NT2/D1 (cell line): ENCODE measurements around the gene PCARE.

Experiments
- DNase-seq: peaks from one replicate; pipeline ENCODE4 v3.0.0-alpha.2; 2011; ENCODE audit warnings: low read depth, low spot score
- H3K27me3 ChIP-seq: 2 replicates; pipeline ENCODE4 v1.6.0; 2011; ENCODE audit warnings: mild to moderate bottlenecking; ENCODE audit not compliant: insufficient read length, insufficient read depth
- H3K36me3 ChIP-seq: 2 replicates; pipeline ENCODE4 v1.6.1; 2011; ENCODE audit warnings: mild to moderate bottlenecking, low read length, mixed read lengths; ENCODE audit not compliant: insufficient read depth, insufficient read length
- H3K4me1 ChIP-seq: 2 replicates; pipeline ENCODE4 v1.5.1; 2011; ENCODE audit not compliant: insufficient read depth, insufficient read length
- H3K4me3 ChIP-seq: 2 replicates; pipeline ENCODE4 v1.5.1; 2011; ENCODE audit warnings: low read depth; ENCODE audit not compliant: insufficient read length
- H3K9ac ChIP-seq: 2 replicates; pipeline ENCODE4 v1.6.0; 2011; ENCODE audit warnings: low read depth; ENCODE audit not compliant: insufficient read length
- H3K9me3 ChIP-seq: 2 replicates; pipeline ENCODE4 v1.5.1; 2011; ENCODE audit warnings: mild to moderate bottlenecking, low read length; ENCODE audit not compliant: insufficient read depth
- SUZ12 ChIP-seq: IDR thresholded peaks from 2 replicates; pipeline ENCODE4 v1.6.1; 2011; ENCODE audit not compliant: insufficient read length, insufficient read depth; ENCODE audit errors: extremely low read depth
- YY1 ChIP-seq: IDR thresholded peaks from 2 replicates; pipeline ENCODE4 v1.6.1; 2011; ENCODE audit not compliant: insufficient read length, insufficient read depth
- ZNF274 ChIP-seq: IDR thresholded peaks from 2 replicates; pipeline ENCODE4 v1.6.1; 2011; ENCODE audit warnings: mild to moderate bottlenecking, low read depth, low read length

PCARE gene

DNA sequence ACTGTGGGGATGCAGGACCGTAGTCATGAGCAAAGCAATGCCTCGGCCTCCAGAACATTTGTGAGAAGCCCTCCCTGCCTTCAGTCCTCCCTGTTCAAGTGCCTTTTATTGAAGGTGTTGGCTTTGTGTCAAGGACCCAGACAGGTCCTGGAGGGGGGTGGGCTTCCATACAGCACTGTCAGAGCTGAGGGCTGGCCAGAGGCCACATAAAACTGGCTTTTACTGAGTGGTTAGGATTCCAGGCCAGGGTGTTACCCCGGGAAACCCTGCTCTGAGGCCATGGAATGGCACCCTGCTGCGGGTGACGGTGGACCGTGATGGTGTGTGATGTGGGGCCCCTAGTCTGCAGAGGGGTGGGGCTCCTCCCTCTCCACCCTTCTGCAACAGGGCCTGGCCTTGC is 51.6 kb downstream of the PCARE start:
- TF ChIP-seq YY1 = no peak
- H3K9me3 ChIP-seq = no peaks in the 10 kb centered on the region
- H3K4me3 ChIP-seq = no peak overlapping the region
- H3K4me1 ChIP-seq = peaks cover 4% of the 10 kb centered on the region
- no peak overlapping the region for H3K9ac ChIP-seq
- H3K27me3 ChIP-seq = no peaks in the 10 kb centered on the region
- DNase-seq = no peak
- no peaks in the 10 kb centered on the region for H3K36me3 ChIP-seq

DNA sequence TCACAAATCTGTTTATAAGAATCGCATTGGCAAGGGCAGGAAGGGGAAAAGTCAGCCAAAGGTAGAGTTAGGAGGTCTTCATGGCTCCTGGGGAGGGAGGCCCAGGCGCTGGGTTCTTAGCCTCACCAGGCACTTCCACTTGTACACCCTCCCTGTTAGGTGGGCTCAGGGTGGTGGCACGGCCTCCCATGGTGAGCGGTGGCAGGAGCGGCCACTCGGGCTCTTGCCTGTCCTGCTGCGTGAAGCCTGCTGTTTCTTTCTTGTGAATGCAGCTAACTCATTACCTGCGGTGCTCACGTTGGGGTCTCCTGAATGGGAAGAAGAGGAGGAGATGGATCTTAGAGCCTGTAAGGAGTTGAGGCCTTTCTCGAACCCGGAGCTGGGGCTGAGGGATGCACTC is 52.4 kb downstream of the PCARE start:
- Histone ChIP-seq H3K9ac (no peak overlapping the region), H3K4me1 (peaks cover 4% of the 10 kb centered on the region), H3K27me3 (no peaks in the 10 kb centered on the region), H3K4me3 (no peak overlapping the region), H3K9me3 (no peaks in the 10 kb centered on the region), H3K36me3 (no peaks in the 10 kb centered on the region)
- no peak for TF ChIP-seq SUZ12
- no peak for TF ChIP-seq ZNF274
- no peak for DNase-seq

DNA sequence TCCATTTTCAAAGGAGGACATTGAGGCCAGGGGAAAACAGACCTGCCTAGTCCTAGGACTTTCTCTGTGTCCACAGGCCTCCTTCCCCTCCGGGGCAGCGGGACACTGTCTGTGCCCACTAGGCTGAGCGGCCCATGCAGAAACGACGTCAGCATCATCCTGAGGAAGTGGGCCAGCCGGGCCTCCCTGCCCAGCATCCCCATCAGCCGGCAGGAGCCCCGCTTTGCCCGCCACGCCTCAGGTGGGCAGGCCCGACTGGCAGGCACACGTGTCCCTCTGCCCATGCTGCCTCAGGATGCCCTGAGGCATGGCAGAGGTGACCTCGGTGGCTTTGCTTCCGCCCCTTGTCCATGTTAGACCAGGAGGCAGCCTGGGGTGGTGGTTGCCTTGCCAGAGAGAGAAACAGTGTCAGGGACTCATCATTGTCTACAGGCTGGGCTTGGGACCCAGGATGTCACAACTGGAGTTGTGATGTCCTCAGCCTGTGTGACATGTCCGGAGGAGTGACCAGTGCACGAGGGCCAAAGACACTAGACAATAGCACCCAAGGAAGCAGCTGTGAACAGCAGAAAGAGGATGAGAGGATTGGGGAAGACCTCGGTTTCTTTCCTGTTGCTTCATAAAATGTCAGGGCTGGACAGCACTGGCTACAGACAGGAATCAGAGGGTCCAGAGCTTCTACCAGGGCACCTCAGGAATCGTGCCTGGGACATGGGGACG is 56.4 kb downstream of the PCARE start:
- no peaks in the 10 kb centered on the region for H3K36me3 ChIP-seq
- H3K9me3 ChIP-seq = no peaks in the 10 kb centered on the region
- no peak overlapping the region for H3K9ac ChIP-seq
- TF ChIP-seq ZNF274 = no peak
- no peak for TF ChIP-seq YY1
- TF ChIP-seq SUZ12 = no peak
- no peak for DNase-seq
- no peak overlapping the region for H3K4me3 ChIP-seq
- H3K4me1 ChIP-seq = peaks cover 2% of the 10 kb centered on the region
- no peaks in the 10 kb centered on the region for H3K27me3 ChIP-seq

DNA sequence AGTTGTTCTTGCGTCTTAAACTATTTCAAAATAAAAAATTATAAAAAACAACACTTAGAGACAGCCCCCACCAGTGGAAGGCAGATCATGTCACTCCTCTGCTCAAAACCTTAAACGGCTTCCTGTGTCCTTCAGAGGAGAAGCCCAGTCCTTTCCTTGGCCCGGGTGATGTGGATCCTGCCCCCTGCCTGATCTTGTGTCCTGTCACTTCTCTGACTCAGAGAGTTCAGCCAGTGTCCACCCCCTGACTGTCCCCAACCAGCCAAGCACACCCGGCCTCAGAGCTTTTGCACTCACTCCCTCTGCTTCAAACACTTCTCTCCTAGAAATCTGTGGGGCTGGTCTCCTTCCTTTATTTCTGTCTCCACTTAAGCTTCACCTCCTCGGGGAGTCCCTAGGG is 57.8 kb downstream of the PCARE start:
- no peak overlapping the region for H3K4me3 ChIP-seq
- H3K27me3 ChIP-seq = no peaks in the 10 kb centered on the region
- no peaks in the 10 kb centered on the region for H3K36me3 ChIP-seq
- no peak for TF ChIP-seq ZNF274
- TF ChIP-seq SUZ12 = no peak
- no peak for TF ChIP-seq YY1
- no peak overlapping the region for H3K9ac ChIP-seq
- DNase-seq = no peak
- H3K4me1 ChIP-seq = peaks cover 12% of the 10 kb centered on the region
- no peaks in the 10 kb centered on the region for H3K9me3 ChIP-seq

DNA sequence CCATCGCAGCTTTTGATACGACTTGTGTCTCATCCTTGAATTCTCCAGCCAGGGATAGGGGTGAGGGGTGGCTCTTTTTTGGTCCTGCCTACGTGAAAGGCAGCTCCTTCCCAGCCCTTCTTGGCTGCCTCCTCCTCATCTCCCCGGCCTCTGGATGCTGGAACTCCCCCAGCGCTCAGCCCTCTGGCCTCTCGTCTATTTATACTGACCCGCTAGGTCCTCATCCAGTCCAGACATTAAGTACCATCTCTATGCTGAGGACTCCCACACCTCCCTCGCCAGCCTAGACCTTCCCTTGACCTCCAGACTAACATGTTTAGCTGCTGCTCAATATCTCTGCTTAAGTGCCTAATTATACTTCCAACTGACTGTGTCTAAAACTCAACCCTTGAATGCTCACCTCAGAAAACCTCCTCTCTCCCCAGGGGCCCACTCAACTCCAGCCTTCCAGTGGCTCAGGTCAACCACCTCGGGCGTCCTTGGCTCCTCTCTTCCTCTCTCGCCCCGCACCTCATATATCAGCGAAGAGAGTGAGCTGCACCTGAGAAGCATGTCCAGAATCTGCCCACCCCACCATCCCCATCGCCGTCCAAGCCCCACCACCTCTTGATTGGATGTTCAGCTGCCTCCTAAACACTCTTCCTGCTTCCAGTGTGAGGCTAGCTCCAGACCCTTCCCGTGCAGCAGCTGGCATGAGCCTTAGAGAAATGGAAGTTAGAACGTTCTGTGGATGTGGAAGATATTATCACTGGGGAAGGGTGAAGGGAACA is 58.4 kb downstream of the PCARE start:
- no peak for TF ChIP-seq SUZ12
- no peak for TF ChIP-seq ZNF274
- no peak for TF ChIP-seq YY1

DNA sequence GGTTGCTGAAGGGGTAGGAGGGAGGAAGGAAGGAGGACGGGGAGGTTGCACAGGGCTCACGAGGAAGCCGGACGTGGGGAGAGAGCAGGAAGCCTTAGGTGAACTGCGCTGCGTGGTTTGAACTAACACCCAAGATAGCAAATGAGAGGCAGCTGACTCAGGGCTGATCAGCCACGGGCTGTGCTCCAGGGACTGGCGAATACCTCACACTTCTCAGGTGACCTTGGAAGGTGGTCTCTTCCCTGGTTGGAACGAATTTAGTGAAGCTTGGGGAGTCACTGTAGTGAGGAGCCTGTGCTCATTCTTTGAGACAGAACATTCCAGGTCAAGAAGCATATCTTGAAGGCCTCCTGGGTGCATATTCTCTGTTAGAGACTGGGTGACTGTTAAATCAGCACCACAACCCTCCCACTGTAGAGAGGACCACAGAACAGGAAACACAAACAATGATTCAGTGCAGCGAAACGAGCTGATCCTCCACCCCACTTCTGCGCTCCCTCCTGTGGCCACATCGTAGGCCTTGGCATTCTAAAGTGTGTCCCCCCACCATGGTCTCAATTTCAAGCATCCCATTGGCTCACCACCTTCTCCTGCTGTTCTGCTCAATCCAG is 59.4 kb downstream of the PCARE start:
- no peak for DNase-seq
- Histone ChIP-seq H3K27me3 (no peaks in the 10 kb centered on the region), H3K4me1 (peaks cover 23% of the 10 kb centered on the region), H3K9ac (no peak overlapping the region), H3K9me3 (no peaks in the 10 kb centered on the region), H3K4me3 (no peak overlapping the region), H3K36me3 (no peaks in the 10 kb centered on the region)
- no peak for TF ChIP-seq YY1
- TF ChIP-seq SUZ12 = no peak
- no peak for TF ChIP-seq ZNF274

More for the DNA sequence above, 58.4 kb downstream of the PCARE start:
- H3K9me3 ChIP-seq = no peaks in the 10 kb centered on the region
- no peak for DNase-seq
- H3K27me3 ChIP-seq = no peaks in the 10 kb centered on the region
- no peak overlapping the region for H3K9ac ChIP-seq
- peaks cover 17% of the 10 kb centered on the region for H3K4me1 ChIP-seq
- no peaks in the 10 kb centered on the region for H3K36me3 ChIP-seq
- H3K4me3 ChIP-seq = no peak overlapping the region

DNA sequence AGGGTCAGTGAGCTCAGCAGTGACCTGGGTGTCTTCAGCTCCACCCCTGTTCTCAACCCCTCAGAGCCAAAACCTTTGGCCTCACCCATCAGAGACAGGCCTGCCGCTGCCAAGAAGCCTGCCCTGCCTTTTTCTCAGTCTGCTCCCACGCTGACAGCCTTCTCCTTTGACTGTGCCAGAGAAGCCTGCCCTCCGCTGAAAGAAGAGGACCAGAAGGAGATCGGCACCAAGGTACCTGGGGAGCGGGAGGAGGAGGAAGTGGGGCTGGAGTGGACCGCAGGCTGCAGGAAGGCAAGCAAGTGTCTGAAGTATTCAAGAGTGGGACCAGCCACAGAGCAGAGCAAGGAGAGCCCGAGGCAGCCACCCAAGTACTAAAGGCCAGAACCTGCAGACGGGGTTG is 60.0 kb downstream of the PCARE start:
- no peak overlapping the region for H3K9ac ChIP-seq
- no peak for DNase-seq
- no peak for TF ChIP-seq YY1
- no peak for TF ChIP-seq SUZ12
- TF ChIP-seq ZNF274 = no peak

More for the DNA sequence above, 60.0 kb downstream of the PCARE start:
- Histone ChIP-seq H3K9me3 (no peaks in the 10 kb centered on the region), H3K27me3 (no peaks in the 10 kb centered on the region), H3K36me3 (no peaks in the 10 kb centered on the region), H3K4me3 (no peak overlapping the region), H3K4me1 (peaks cover 28% of the 10 kb centered on the region)
